Measurements from ENCODE around the gene MDN1. TPM values are rescaled to one million over a fixed set of nuclear protein-coding genes. Genes with fewer than 3 reads are reported as not detected.

Gene MDN1
- total RNA-seq, 1 experiment from 2014 or later, result 20.5 TPM

DNA sequence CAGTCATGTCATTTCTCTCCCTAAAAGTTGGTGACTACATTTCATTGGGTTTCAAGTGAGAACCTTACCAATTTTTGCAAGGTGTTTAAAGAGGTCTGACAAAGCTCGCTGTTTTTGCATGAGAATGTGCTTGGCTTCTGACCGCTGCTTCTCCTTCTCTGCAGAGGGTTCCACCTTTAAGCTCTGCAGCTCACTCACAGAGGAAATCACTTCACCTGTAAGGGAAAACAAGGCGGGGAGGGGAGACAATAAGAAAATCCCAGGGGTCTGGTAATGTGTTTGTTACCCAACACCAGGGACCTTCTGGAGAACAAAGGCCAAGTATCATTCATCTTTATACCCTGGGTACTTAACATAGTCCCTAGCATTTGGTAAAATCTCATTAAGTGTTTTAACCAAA lies 141.1 kb downstream of the MDN1 start:
- intact Hi-C loops (cut with micrococcal nuclease), result no loop called here
- POLR2A ChIA-PET (ENCODE audit: unreplicated experiment), result no interaction called here
- no peak for DNase-seq
- Histone ChIP-seq H3K9me2 (replicated peaks; ENCODE audit: low read length) (no peaks in the 10 kb centered on the region), H3K27me3 (ENCODE audit: low read length) (no peaks in the 10 kb centered on the region), H4K20me1 (ENCODE audit: low read length) (no peaks in the 10 kb centered on the region), H3K79me2 (ENCODE audit: low read length) (no peaks in the 10 kb centered on the region), H3K9me3 (ENCODE audit: low read length) (no peaks in the 10 kb centered on the region), H3K4me1 (ENCODE audit: insufficient read depth, low read length) (no peaks in the 10 kb centered on the region), H3K27ac (ENCODE audit: low read length) (no peak overlapping the region), H3F3A (ENCODE audit: low read length, unreplicated experiment) (no peaks in the 10 kb centered on the region), H2AFZ (ENCODE audit: low read length) (no peak overlapping the region), H3K36me3 (ENCODE audit: low read depth, low read length) (peaks cover 26% of the 10 kb centered on the region; the same call in 1 of the 2 replicates), H3K9ac (ENCODE audit: low read length) (no peak overlapping the region), H3K4me3 (ENCODE audit: low read length) (no peak overlapping the region), H3K4me2 (ENCODE audit: low read length) (no peak overlapping the region)
- TF ChIP-seq EZH2 (IDR thresholded peaks at IDR 0.05; ENCODE audit: low read length, unreplicated experiment), result no peak
- no peak for TF ChIP-seq EZH2phosphoT487 (IDR thresholded peaks at IDR 0.05; ENCODE audit: borderline replicate concordance, low read length)
- TF ChIP-seq, protein P1, sequence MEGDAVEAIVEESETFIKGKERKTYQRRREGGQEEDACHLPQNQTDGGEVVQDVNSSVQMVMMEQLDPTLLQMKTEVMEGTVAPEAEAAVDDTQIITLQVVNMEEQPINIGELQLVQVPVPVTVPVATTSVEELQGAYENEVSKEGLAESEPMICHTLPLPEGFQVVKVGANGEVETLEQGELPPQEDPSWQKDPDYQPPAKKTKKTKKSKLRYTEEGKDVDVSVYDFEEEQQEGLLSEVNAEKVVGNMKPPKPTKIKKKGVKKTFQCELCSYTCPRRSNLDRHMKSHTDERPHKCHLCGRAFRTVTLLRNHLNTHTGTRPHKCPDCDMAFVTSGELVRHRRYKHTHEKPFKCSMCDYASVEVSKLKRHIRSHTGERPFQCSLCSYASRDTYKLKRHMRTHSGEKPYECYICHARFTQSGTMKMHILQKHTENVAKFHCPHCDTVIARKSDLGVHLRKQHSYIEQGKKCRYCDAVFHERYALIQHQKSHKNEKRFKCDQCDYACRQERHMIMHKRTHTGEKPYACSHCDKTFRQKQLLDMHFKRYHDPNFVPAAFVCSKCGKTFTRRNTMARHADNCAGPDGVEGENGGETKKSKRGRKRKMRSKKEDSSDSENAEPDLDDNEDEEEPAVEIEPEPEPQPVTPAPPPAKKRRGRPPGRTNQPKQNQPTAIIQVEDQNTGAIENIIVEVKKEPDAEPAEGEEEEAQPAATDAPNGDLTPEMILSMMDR (conservative IDR thresholded peaks at IDR 0.05; ENCODE audit: low read depth, low read length), result no peak
- no TSS peak for BruUV-seq (replicated peaks)
- CTCF ChIA-PET, result no interaction called here
- no peak for ATAC-seq

- no peak overlapping the region for H3K9ac ChIP-seq (ENCODE audit: low read length)
- no peak for DNase-seq
- H3K9me3 ChIP-seq (ENCODE audit: low read length), result no peaks in the 10 kb centered on the region
- no peaks in the 10 kb centered on the region for H3K9me2 ChIP-seq (replicated peaks; ENCODE audit: low read length)
- no peak overlapping the region for H3K4me2 ChIP-seq (ENCODE audit: low read length)
- TF ChIP-seq EZH2 (IDR thresholded peaks at IDR 0.05; ENCODE audit: low read length, unreplicated experiment), result no peak
- TF ChIP-seq EZH2phosphoT487 (IDR thresholded peaks at IDR 0.05; ENCODE audit: borderline replicate concordance, low read length), result no peak
- TF ChIP-seq, protein P1 (conservative IDR thresholded peaks at IDR 0.05; ENCODE audit: low read depth, low read length), result no peak
- no peaks in the 10 kb centered on the region for H3F3A ChIP-seq (ENCODE audit: low read length, unreplicated experiment)
- no peak overlapping the region for H3K4me3 ChIP-seq (ENCODE audit: low read length)
- no TSS peak for BruUV-seq (replicated peaks)
- H4K20me1 ChIP-seq (ENCODE audit: low read length), result no peaks in the 10 kb centered on the region
- ChIA-PET POLR2A (ENCODE audit: unreplicated experiment) (no interaction called here), CTCF (no interaction called here)
- ATAC-seq, result no peak
- H2AFZ ChIP-seq (ENCODE audit: low read length), result no peak overlapping the region
- no peaks in the 10 kb centered on the region for H3K4me1 ChIP-seq (ENCODE audit: insufficient read depth, low read length)
- intact Hi-C loops (cut with micrococcal nuclease), result no loop called here
- H3K27me3 ChIP-seq (ENCODE audit: low read length), result no peaks in the 10 kb centered on the region
- H3K36me3 ChIP-seq (ENCODE audit: low read depth, low read length), result peaks cover 33% of the 10 kb centered on the region; the same call in 1 of the 2 replicates
- no peaks in the 10 kb centered on the region for H3K79me2 ChIP-seq (ENCODE audit: low read length)
- no peak overlapping the region for H3K27ac ChIP-seq (ENCODE audit: low read length)
These were observed 143.4 kb downstream of the MDN1 start for GRCh38 chr6:89675949-89676748.

DNA sequence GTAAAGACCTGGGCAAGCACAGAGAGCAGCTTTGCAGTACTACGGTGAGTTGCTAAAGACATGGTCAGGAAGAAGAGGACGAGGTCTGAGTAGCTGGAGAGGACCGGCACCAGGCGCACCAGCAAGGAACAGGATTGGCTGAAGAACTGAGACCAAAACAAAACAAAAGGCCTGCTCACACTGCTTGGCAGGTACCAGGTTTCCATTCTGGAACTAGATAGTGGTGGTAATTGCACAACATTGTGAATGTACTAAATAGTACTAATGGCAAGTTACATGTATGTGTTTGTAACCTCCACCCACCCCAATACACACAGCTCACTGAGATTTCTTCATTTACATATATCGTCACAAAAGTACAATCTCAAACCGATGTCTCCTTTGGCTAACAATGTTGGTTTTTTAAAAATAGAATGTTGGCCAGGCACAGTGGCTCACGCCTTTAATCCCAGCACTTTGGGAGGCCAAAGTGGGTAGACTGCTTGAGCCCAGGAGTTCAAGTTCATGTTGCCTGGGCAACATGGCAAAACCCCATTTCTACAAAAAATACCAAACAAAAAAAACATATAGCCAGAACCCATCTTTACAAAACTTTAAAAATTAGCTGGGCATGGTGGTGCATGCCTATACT lies 148.5 kb downstream of the MDN1 start:
- H4K20me1 ChIP-seq (ENCODE audit: low read length), result no peaks in the 10 kb centered on the region
- POLR2A ChIA-PET (ENCODE audit: unreplicated experiment), result no interaction called here
- no peaks in the 10 kb centered on the region for H3F3A ChIP-seq (ENCODE audit: low read length, unreplicated experiment)
- H3K4me2 ChIP-seq (ENCODE audit: low read length), result no peak overlapping the region
- H3K9me3 ChIP-seq (ENCODE audit: low read length), result no peaks in the 10 kb centered on the region
- no peaks in the 10 kb centered on the region for H3K79me2 ChIP-seq (ENCODE audit: low read length)
- DNase-seq (no peak), ATAC-seq (no peak)
- no peak overlapping the region for H2AFZ ChIP-seq (ENCODE audit: low read length)
- H3K4me1 ChIP-seq (ENCODE audit: insufficient read depth, low read length), result no peaks in the 10 kb centered on the region
- H3K27ac ChIP-seq (ENCODE audit: low read length), result no peak overlapping the region
- peaks cover 39% of the 10 kb centered on the region; the same call in 1 of the 2 replicates for H3K36me3 ChIP-seq (ENCODE audit: low read depth, low read length)
- no peak overlapping the region for H3K9ac ChIP-seq (ENCODE audit: low read length)
- TF ChIP-seq EZH2phosphoT487 (IDR thresholded peaks at IDR 0.05; ENCODE audit: borderline replicate concordance, low read length) (no peak), EZH2 (IDR thresholded peaks at IDR 0.05; ENCODE audit: low read length, unreplicated experiment) (no peak)
- TF ChIP-seq, protein P1 (conservative IDR thresholded peaks at IDR 0.05; ENCODE audit: low read depth, low read length), result no peak
- H3K27me3 ChIP-seq (ENCODE audit: low read length), result no peaks in the 10 kb centered on the region
- intact Hi-C loops (cut with micrococcal nuclease), result no loop called here
- CTCF ChIA-PET, result no interaction called here
- H3K4me3 ChIP-seq (ENCODE audit: low read length), result no peak overlapping the region
- H3K9me2 ChIP-seq (replicated peaks; ENCODE audit: low read length), result no peaks in the 10 kb centered on the region
- BruUV-seq (replicated peaks), result no TSS peak
